IMR-90 (cell line): ENCODE results near the gene RERE. TPM values are rescaled to one million over a fixed set of nuclear protein-coding genes. Genes with fewer than 3 reads are reported as not detected.
A peak's percentile ranks its signal among the peaks of the same experiment; 100 is the strongest.

ENCODE experiments used
- ATAC-seq: fragments of 200-7000 bp; cut with Tn5 transposase; 2 replicates; pipeline ENCODE4 v1.9.1; 2020; ENCODE audit warnings: low read depth, mild to moderate bottlenecking, moderate library complexity
- BruUV-seq: library from RNA; stranded (reverse); fragments of 400-500 nt; replicated peaks from 2 replicates; lab custom pipeline; 2021; lab: Mats Ljungman, UMichigan
- CTCF ChIA-PET: fragments of 300-600 bp; formaldehyde crosslinking; extraction: SDS; loops from one replicate; lab custom pipeline; 2021; ENCODE audit warnings: antibody characterized with exemption; lab: Yijun Ruan, JAX
- POLR2A ChIA-PET: fragments of 300-600 bp; sonication (Branson Sonifier 250); formaldehyde crosslinking; loops from one replicate; lab custom pipeline; 2022; ENCODE audit warnings: antibody characterized with exemption; ENCODE audit not compliant: unreplicated experiment; lab: Charles Lee
- DNase-seq: peaks from one replicate; pipeline ENCODE4 v3.0.0; 2013
- H2AFZ ChIP-seq: replicated peaks from 2 replicates; pipeline ENCODE3; 2013; ENCODE audit warnings: low read length, mild to moderate bottlenecking; ENCODE audit not compliant: poor library complexity
- H2AK5ac ChIP-seq: 2 replicates; pipeline ENCODE4 v1.6.1; 2013; ENCODE audit warnings: low read depth, low read length, inconsistent platforms
- H2AK9ac ChIP-seq: replicated peaks from 2 replicates; pipeline ENCODE3; 2013; ENCODE audit warnings: mild to moderate bottlenecking, low read depth, low read length, moderate library complexity; ENCODE audit not compliant: poor library complexity
- H2BK120ac ChIP-seq: 2 replicates; pipeline ENCODE4 v1.6.1; 2013; ENCODE audit warnings: low read depth, low read length, inconsistent platforms
- H2BK15ac ChIP-seq: 3 replicates; pipeline ENCODE4 v1.6.1; 2013; ENCODE audit warnings: low read depth, low read length, inconsistent platforms
- H2BK20ac ChIP-seq: 2 replicates; pipeline ENCODE4 v1.6.1; 2013; ENCODE audit warnings: low read depth, mild to moderate bottlenecking, inconsistent platforms, low read length, moderate library complexity
- H2BK5ac ChIP-seq: 2 replicates; pipeline ENCODE4 v1.6.1; 2013; ENCODE audit warnings: mild to moderate bottlenecking, low read depth, low read length, inconsistent platforms; ENCODE audit not compliant: poor library complexity, severe bottlenecking
- H3K14ac ChIP-seq: replicated peaks from 2 replicates; pipeline ENCODE4 v1.6.1; 2013; ENCODE audit warnings: low read depth, low read length, inconsistent platforms
- H3K18ac ChIP-seq: 2 replicates; pipeline ENCODE4 v1.6.1; 2013; ENCODE audit warnings: low read depth, low read length, control low read depth
- H3K23ac ChIP-seq: 2 replicates; pipeline ENCODE4 v1.6.1; 2013; ENCODE audit warnings: low read depth, low read length, inconsistent platforms
- H3K27ac ChIP-seq: 2 replicates; pipeline ENCODE4 v1.5.1; 2013; ENCODE audit warnings: mild to moderate bottlenecking, control low read depth, low read length; ENCODE audit not compliant: insufficient read depth
- H3K27me3 ChIP-seq: 2 replicates; pipeline ENCODE4 v1.6.1; 2013; ENCODE audit warnings: low read length; ENCODE audit not compliant: control insufficient read depth, insufficient read depth
- H3K36me3 ChIP-seq: 2 replicates; pipeline ENCODE4 v1.6.1; 2013; ENCODE audit warnings: low read length, mixed read lengths; ENCODE audit not compliant: control insufficient read depth, insufficient read depth
- H3K4ac ChIP-seq: 2 replicates; pipeline ENCODE4 v1.6.1; 2013; ENCODE audit warnings: low read depth, low read length, inconsistent platforms
- H3K4me1 ChIP-seq: 2 replicates; pipeline ENCODE4 v1.6.1; 2013; ENCODE audit warnings: low read length, mixed read lengths; ENCODE audit not compliant: control insufficient read depth, insufficient read depth
- H3K4me2 ChIP-seq: 2 replicates; pipeline ENCODE4 v1.6.1; 2013; ENCODE audit warnings: low read depth, mild to moderate bottlenecking, control low read depth, low read length, moderate library complexity
- H3K4me3 ChIP-seq: 2 replicates; pipeline ENCODE4 v1.5.1; 2013; ENCODE audit warnings: low read depth, mild to moderate bottlenecking, control low read depth, low read length, moderate library complexity; ENCODE audit not compliant: insufficient read depth
- H3K56ac ChIP-seq: 2 replicates; pipeline ENCODE4 v1.6.1; 2013; ENCODE audit warnings: low read length, inconsistent platforms; ENCODE audit not compliant: insufficient read depth; ENCODE audit errors: extremely low read depth
- H3K79me1 ChIP-seq, 2 experiments: 2 replicates each; pipeline ENCODE4 v1.6.1; 2013; ENCODE audit warnings: low read length in 2 of 2, inconsistent platforms in 1 of 2, low read depth in 1 of 2
- H3K9ac ChIP-seq: 2 replicates; pipeline ENCODE4 v1.6.1; 2013; ENCODE audit warnings: low read depth, low read length, control low read depth
- H3K9me1 ChIP-seq: 2 replicates; pipeline ENCODE4 v1.6.1; 2013; ENCODE audit warnings: low read length, inconsistent platforms; ENCODE audit not compliant: insufficient read depth
- H3K9me3 ChIP-seq: 2 replicates; pipeline ENCODE4 v1.6.1; 2013; ENCODE audit warnings: low read length; ENCODE audit not compliant: control insufficient read depth, insufficient read depth
- H4K20me1 ChIP-seq: 2 replicates; pipeline ENCODE4 v1.6.1; 2013; ENCODE audit warnings: low read length, inconsistent platforms; ENCODE audit not compliant: insufficient read depth
- H4K5ac ChIP-seq: 2 replicates; pipeline ENCODE4 v1.6.1; 2013; ENCODE audit warnings: mild to moderate bottlenecking, low read depth, low read length, control low read depth
- H4K8ac ChIP-seq, 2 experiments: 2 replicates each; pipeline ENCODE4 v1.6.1; 2013; ENCODE audit warnings: low read depth in 2 of 2, low read length in 2 of 2, control low read depth in 1 of 2, inconsistent platforms in 1 of 2
- H4K91ac ChIP-seq: 2 replicates; pipeline ENCODE4 v1.6.1; 2013; ENCODE audit warnings: low read depth, low read length, inconsistent platforms; ENCODE audit not compliant: insufficient read depth
- ELK1 ChIP-seq: fragments of 150-350 bp; IDR thresholded peaks from 2 replicates; pipeline ENCODE4 v1.6.1; 2016; ENCODE audit warnings: low read depth, mild to moderate bottlenecking, low read length, moderate library complexity, borderline replicate concordance
- FOS ChIP-seq: fragments of 150-350 bp; IDR thresholded peaks from 2 replicates; pipeline ENCODE4 v1.6.1; 2016; ENCODE audit warnings: low read depth, low read length
- MAZ ChIP-seq: IDR thresholded peaks from 2 replicates; pipeline ENCODE4 v1.6.1; 2012; ENCODE audit warnings: low read depth, mild to moderate bottlenecking, low read length, improper control_type of control experiment, moderate library complexity, borderline replicate concordance
- NFE2L2 ChIP-seq: fragments of 150-350 bp; IDR thresholded peaks from 2 replicates; pipeline ENCODE4 v1.6.1; 2016; ENCODE audit warnings: low read depth, mild to moderate bottlenecking, low read length
- POLR2A ChIP-seq: IDR thresholded peaks from 2 replicates; pipeline ENCODE4 v1.6.1; 2012; ENCODE audit warnings: mild to moderate bottlenecking, low read depth, low read length
- RFX5 ChIP-seq: IDR thresholded peaks from 2 replicates; pipeline ENCODE4 v1.8.0; 2012; ENCODE audit warnings: low read depth, mild to moderate bottlenecking, low read length, moderate library complexity
- USF2 ChIP-seq: fragments of 150-350 bp; IDR thresholded peaks from 2 replicates; pipeline ENCODE4 v1.6.1; 2017; ENCODE audit warnings: mild to moderate bottlenecking, antibody characterized with exemption, low read length, low read depth
- dilution Hi-C: fragments of 300-500 bp; cut with HindIII; formaldehyde crosslinking; loops from one replicate; pipeline ENCODE4 v1.14.3; 2018; ENCODE audit warnings: low sequenced_read_pairs; ENCODE audit not compliant: unreplicated experiment
- in situ Hi-C: fragments of 300-500 bp; cut with MboI; formaldehyde crosslinking; loops from 3 replicates; pipeline ENCODE4 v1.14.3; 2019; ENCODE audit warnings: low sequenced_read_pairs, inconsistent platforms, mixed read lengths
- intact Hi-C: fragments of 100-400 bp; cut with micrococcal nuclease; formaldehyde crosslinking; loops from 2 replicates; pipeline ENCODE4 v1.10.0; 2022
- polyA plus RNA-seq, 3 experiments: library from polyadenylated mRNA; depleted of rRNA; stranded (reverse); fragments of >200 nt; gene quantifications; 2 replicates each; pipeline ENCODE4 v1.2.3, GENCODE V29; 2012; ENCODE audit warnings: low replicate concordance in 1 of 3
- total RNA-seq: library from RNA; depleted of rRNA; stranded (reverse); fragments of >200 nt; gene quantifications from 2 replicates; pipeline ENCODE4 v1.2.3, GENCODE V29; 2012

The RERE gene
- total and polyA plus RNA-seq, 2 of the 4 experiments (the other 2 are of a cell fraction): 11.5 to 25.1 TPM

GRCh38 chr1:8478566-8478965, 338.9 kb downstream of the RERE start:
- BruUV-seq: no TSS peak
- intact Hi-C loops: no loop called here
- H3K27ac ChIP-seq: peak overlapping the region; percentile 70; the same call in 1 of the 2 replicates

More at GRCh38 chr1:8478566-8478965, 338.9 kb downstream of the RERE start:
- Histone ChIP-seq H4K8ac (peak overlapping the region in 1 of 2 experiments; percentile 16; a peak in 1 of 4 replicates), H2AK5ac (no peak overlapping the region), H2BK20ac (no peak overlapping the region; the same call in 1 of the 2 replicates), H3K18ac (peak overlapping the region; percentile 42), H3K27me3 (no peaks in the 10 kb centered on the region), H3K14ac (no peak overlapping the region; the same call in 1 of the 2 replicates), H3K4me3 (no peak overlapping the region), H3K9me1 (peaks cover 12% of the 10 kb centered on the region), H2BK5ac (peak overlapping the region; percentile 59), H3K79me1 (peaks cover 13 to 57% of the 10 kb centered on the region in 2 experiments), H2BK120ac (peak overlapping the region; percentile 5; the same call in 1 of the 2 replicates), H3K4me1 (peaks cover 19% of the 10 kb centered on the region), H3K56ac (no peak overlapping the region), H2AFZ (no peak overlapping the region), H4K20me1 (peaks cover 22% of the 10 kb centered on the region; the same call in 1 of the 2 replicates), H3K9ac (no peak overlapping the region), H4K5ac (no peak overlapping the region; the same call in 1 of the 2 replicates), H3K23ac (no peak overlapping the region), H3K4me2 (no peak overlapping the region), H3K9me3 (no peaks in the 10 kb centered on the region), H3K4ac (peak overlapping the region; percentile 0; the same call in 1 of the 2 replicates), H2BK15ac (no peak overlapping the region; the same call in 2 of the 3 replicates), H2AK9ac (no peak overlapping the region), H4K91ac (peak overlapping the region; percentile 57), H3K36me3 (no peaks in the 10 kb centered on the region)
- ChIA-PET POLR2A (interaction anchor here (1.3 kb wide), 1 partner anchor 15 kb away, joined by 14 read pairs; no protein-coding TSS in a partner anchor), CTCF (no interaction called here)
- dilution Hi-C loops (no loop called here), in situ Hi-C loops (no loop called here)
- no peak for DNase-seq
- ATAC-seq: no peak
- TF ChIP-seq POLR2A: no peak
- TF ChIP-seq NFE2L2: no peak
- no peak for TF ChIP-seq ELK1
- no peak for TF ChIP-seq RFX5
- TF ChIP-seq FOS: no peak
- no peak for TF ChIP-seq MAZ
- TF ChIP-seq USF2: no peak
